H9 (cell line): ENCODE results near the gene NUP214. TPM values are rescaled to one million over a fixed set of nuclear protein-coding genes. Genes with fewer than 3 reads are reported as not detected.
A peak's percentile ranks its signal among the peaks of the same experiment; 100 is the strongest.

Experiments
- DNase-seq: peaks from one replicate; pipeline ENCODE4 v3.0.0-alpha.2; 2017
- H2AFZ ChIP-seq: one replicate; pipeline ENCODE4 v1.6.1; 2013; ENCODE audit warnings: mild to moderate bottlenecking, low read length, control low read depth, moderate library complexity
- H2AK5ac ChIP-seq: 2 replicates; pipeline ENCODE4 v1.6.1; 2013; ENCODE audit warnings: low read length, control low read depth, mixed read lengths; ENCODE audit not compliant: insufficient read length
- H2BK120ac ChIP-seq: one replicate; pipeline ENCODE4 v1.6.1; 2013; ENCODE audit warnings: low read depth, mild to moderate bottlenecking, low read length, control low read depth, inconsistent platforms; ENCODE audit not compliant: poor library complexity, severe bottlenecking
- H2BK12ac ChIP-seq: 2 replicates; pipeline ENCODE4 v1.6.1; 2013; ENCODE audit warnings: low read length, control low read depth, mixed read lengths, low read depth; ENCODE audit not compliant: insufficient read length
- H2BK15ac ChIP-seq: 2 replicates; pipeline ENCODE4 v1.6.1; 2013; ENCODE audit warnings: low read depth, low read length, control low read depth
- H2BK20ac ChIP-seq: one replicate; pipeline ENCODE4 v1.6.1; 2013; ENCODE audit warnings: low read depth, mild to moderate bottlenecking, low read length, control low read depth, inconsistent platforms; ENCODE audit not compliant: poor library complexity, severe bottlenecking
- H2BK5ac ChIP-seq: 2 replicates; pipeline ENCODE4 v1.6.1; 2013; ENCODE audit warnings: low read length, control low read depth, mixed read lengths; ENCODE audit not compliant: insufficient read length
- H3K14ac ChIP-seq: 2 replicates; pipeline ENCODE4 v1.6.1; 2013; ENCODE audit warnings: low read length, control low read depth; ENCODE audit not compliant: insufficient read depth
- H3K18ac ChIP-seq: 2 replicates; pipeline ENCODE4 v1.6.1; 2013; ENCODE audit warnings: low read depth, mild to moderate bottlenecking, mixed read lengths, low read length, control low read depth; ENCODE audit not compliant: insufficient read length
- H3K23ac ChIP-seq: 2 replicates; pipeline ENCODE4 v1.6.1; 2013; ENCODE audit warnings: low read length, control low read depth, mixed read lengths, low read depth; ENCODE audit not compliant: insufficient read length
- H3K23me2 ChIP-seq: 2 replicates; pipeline ENCODE4 v1.6.1; 2013; ENCODE audit warnings: low read depth, mild to moderate bottlenecking, mixed read lengths, low read length, control low read depth; ENCODE audit not compliant: insufficient read length, poor library complexity, severe bottlenecking
- H3K27ac ChIP-seq: 2 replicates; pipeline ENCODE4 v1.5.1; 2013; ENCODE audit warnings: low read length, control low read depth, mixed read lengths, low read depth; ENCODE audit not compliant: insufficient read length
- H3K27me3 ChIP-seq: 2 replicates; pipeline ENCODE4 v1.6.1; 2013; ENCODE audit warnings: low read length, control low read depth, inconsistent platforms; ENCODE audit not compliant: insufficient read depth
- H3K4ac ChIP-seq: 2 replicates; pipeline ENCODE4 v1.6.1; 2013; ENCODE audit warnings: low read depth, mild to moderate bottlenecking, control low read depth, inconsistent platforms, low read length, moderate library complexity
- H3K4me1 ChIP-seq: 2 replicates; pipeline ENCODE4 v1.6.1; 2013; ENCODE audit warnings: low read length, control low read depth, inconsistent platforms; ENCODE audit not compliant: insufficient read depth
- H3K4me2 ChIP-seq: 2 replicates; pipeline ENCODE4 v1.6.1; 2013; ENCODE audit warnings: low read length, control low read depth, mixed read lengths; ENCODE audit not compliant: insufficient read length, insufficient read depth
- H3K56ac ChIP-seq: 2 replicates; pipeline ENCODE4 v1.6.1; 2013; ENCODE audit warnings: low read depth, mild to moderate bottlenecking, mixed read lengths, low read length, control low read depth; ENCODE audit not compliant: insufficient read length
- H3K79me1 ChIP-seq: 2 replicates; pipeline ENCODE4 v1.6.1; 2013; ENCODE audit warnings: low read depth, mild to moderate bottlenecking, moderate library complexity, low read length, control low read depth, inconsistent platforms; ENCODE audit not compliant: insufficient read depth, poor library complexity, severe bottlenecking
- H3K79me2 ChIP-seq: 2 replicates; pipeline ENCODE4 v1.6.1; 2013; ENCODE audit warnings: low read length, control low read depth, inconsistent platforms; ENCODE audit not compliant: insufficient read depth
- H3K9ac ChIP-seq: 2 replicates; pipeline ENCODE4 v1.6.1; 2013; ENCODE audit warnings: low read length, control low read depth, mixed read lengths; ENCODE audit not compliant: insufficient read length; ENCODE audit errors: extremely low read depth
- H3K9me3 ChIP-seq: one replicate; pipeline ENCODE4 v1.6.1; 2013; ENCODE audit warnings: low read depth, low read length, inconsistent platforms; ENCODE audit not compliant: control insufficient read depth
- H3T11ph ChIP-seq: one replicate; pipeline ENCODE4 v1.6.1; 2013; ENCODE audit warnings: mild to moderate bottlenecking, low read length, control low read depth, inconsistent platforms
- H4K20me1 ChIP-seq: one replicate; pipeline ENCODE4 v1.6.1; 2013; ENCODE audit not compliant: control insufficient read depth, insufficient read length, insufficient read depth
- H4K5ac ChIP-seq: 2 replicates; pipeline ENCODE4 v1.6.1; 2013; ENCODE audit warnings: low read depth, mild to moderate bottlenecking, mixed read lengths, low read length, control low read depth; ENCODE audit not compliant: insufficient read length
- H4K8ac ChIP-seq: replicated peaks from 2 replicates; pipeline ENCODE4 v1.6.1; 2013; ENCODE audit warnings: low read length, control low read depth, mixed read lengths, low read depth; ENCODE audit not compliant: insufficient read length
- H4K91ac ChIP-seq: 2 replicates; pipeline ENCODE4 v1.6.1; 2013; ENCODE audit warnings: low read depth, mild to moderate bottlenecking, moderate library complexity, mixed read lengths, low read length, control low read depth; ENCODE audit not compliant: insufficient read length
- H3K27ac Mint-ChIP-seq, 3 experiments: 2 replicates in 2 of 3; 3 replicates in 1 of 3; pipeline ENCODE4 v1.8.0; 2020 to 2021; ENCODE audit warnings: mixed read lengths in 3 of 3, mild to moderate bottlenecking in 1 of 3, moderate library complexity in 1 of 3
- H3K27me3 Mint-ChIP-seq: 2 replicates; pipeline ENCODE4 v1.8.0; 2021; ENCODE audit warnings: low read depth, mild to moderate bottlenecking, moderate library complexity, mixed read lengths
- H3K36me3 Mint-ChIP-seq, 3 experiments: 2 replicates in 2 of 3; 3 replicates in 1 of 3; pipeline ENCODE4 v1.8.0; 2020 to 2021; ENCODE audit warnings: low read depth in 3 of 3, mixed read lengths in 3 of 3; ENCODE audit not compliant: insufficient read depth in 1 of 3
- H3K4me1 Mint-ChIP-seq, 2 experiments: 2 replicates each; pipeline ENCODE4 v1.8.0; 2020; ENCODE audit warnings: mixed read lengths in 2 of 2
- H3K4me3 Mint-ChIP-seq, 2 experiments: 2 replicates in 1 of 2; 3 replicates in 1 of 2; pipeline ENCODE4 v1.8.0; 2020 to 2021; ENCODE audit warnings: mild to moderate bottlenecking in 2 of 2, mixed read lengths in 2 of 2, moderate library complexity in 1 of 2
- H3K9me3 Mint-ChIP-seq, 2 experiments: 2 replicates in 1 of 2; 3 replicates in 1 of 2; pipeline ENCODE4 v1.8.0; 2020; ENCODE audit warnings: mild to moderate bottlenecking in 2 of 2, mixed read lengths in 2 of 2, moderate library complexity in 1 of 2
- WGBS: extraction: QIAGEN DNeasy Blood & Tissue Kit; methylation state at CpG from one replicate; pipeline ENCODE4 v1.1.7; 2013; ENCODE audit warnings: missing lambda C conversion rate, low lambda C conversion rate, mixed read lengths; ENCODE audit not compliant: insufficient read length; ENCODE audit errors: extremely low coverage; 5-methylcytosine and 5-hydroxymethylcytosine counted together
- total RNA-seq: library from RNA; stranded (reverse); gene quantifications from 2 replicates; pipeline ENCODE4 v1.2.1, GENCODE V29; 2021
- TF ChIP-seq, protein P1 (sequence below): fragments of 200-600 bp; sonication (generic); conservative IDR thresholded peaks from 3 replicates; pipeline ENCODE4 v1.8.0; 2021; ENCODE audit warnings: antibody characterized with exemption, mild to moderate bottlenecking

The NUP214 gene
- total RNA-seq, 1 experiment from 2014 or later: 53.8 TPM

DNA sequence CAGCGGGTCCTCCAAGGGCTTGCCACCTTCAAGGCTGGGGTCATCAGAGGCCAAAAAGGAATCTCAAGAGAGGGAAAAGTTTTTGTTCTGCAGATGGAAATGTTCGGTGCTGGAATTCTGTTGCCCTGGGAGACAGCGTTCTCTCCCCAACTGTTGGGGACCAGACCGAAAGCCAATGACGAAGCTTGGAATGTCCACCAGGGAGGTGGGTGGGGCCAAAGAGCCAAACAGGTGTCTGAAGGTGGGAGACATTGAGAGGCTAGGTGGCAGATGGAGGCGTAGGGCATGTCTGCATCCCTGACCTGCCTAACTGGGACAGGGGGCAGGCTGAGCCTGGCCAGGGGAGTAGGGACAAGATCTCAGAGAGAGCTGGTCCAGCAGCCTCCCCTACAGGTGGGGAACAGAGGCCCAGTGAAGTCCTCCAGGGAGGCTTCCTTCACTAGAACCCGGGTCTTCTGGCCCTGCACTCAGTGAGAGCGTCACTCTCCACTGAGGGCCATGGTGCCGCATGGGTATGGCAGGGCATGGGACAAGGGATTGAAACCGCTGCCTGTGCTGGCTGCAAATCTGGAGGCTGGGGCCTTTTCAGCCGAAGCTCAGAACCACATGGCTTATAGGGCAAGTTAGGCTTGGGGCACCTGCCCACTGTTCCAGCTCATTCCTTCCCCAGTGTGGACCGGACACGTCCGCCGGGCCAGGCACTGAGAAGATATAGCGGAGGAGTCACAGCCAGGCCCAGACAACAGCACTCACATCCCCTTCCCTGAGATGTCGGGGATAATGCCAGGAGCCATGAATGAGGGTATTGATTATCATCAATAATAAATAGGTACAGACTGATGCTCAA lies 156.0 kb downstream of the NUP214 start:
- H4K8ac ChIP-seq: no peak overlapping the region
- H3K9ac ChIP-seq: no peak overlapping the region
- H3K23me2 ChIP-seq: peaks cover 9% of the 10 kb centered on the region
- no peaks in the 10 kb centered on the region for H3K79me2 ChIP-seq
- no peaks in the 10 kb centered on the region for H3K79me1 ChIP-seq
- Mint-ChIP-seq H3K4me1 (peaks cover 9 to 21% of the 10 kb centered on the region in 2 experiments), H3K27ac (no peak overlapping the region; a peak in 1 of 7 replicates), H3K9me3 (no peaks in the 10 kb centered on the region; a peak in 2 of 5 replicates), H3K27me3 (peaks cover 58% of the 10 kb centered on the region), H3K4me3 (peak overlapping the region; percentile 38 to 76), H3K36me3 (no peaks in the 10 kb centered on the region; a peak in 1 of 7 replicates)
- H4K5ac ChIP-seq: no peak overlapping the region
- no peak overlapping the region for H4K91ac ChIP-seq
- H2BK120ac ChIP-seq: no peak overlapping the region
- H3K23ac ChIP-seq: no peak overlapping the region
- no peak overlapping the region for H2AFZ ChIP-seq
- H2BK15ac ChIP-seq: no peak overlapping the region
- no peak overlapping the region for H3T11ph ChIP-seq
- no peak overlapping the region for H2BK5ac ChIP-seq
- TF ChIP-seq, protein P1, sequence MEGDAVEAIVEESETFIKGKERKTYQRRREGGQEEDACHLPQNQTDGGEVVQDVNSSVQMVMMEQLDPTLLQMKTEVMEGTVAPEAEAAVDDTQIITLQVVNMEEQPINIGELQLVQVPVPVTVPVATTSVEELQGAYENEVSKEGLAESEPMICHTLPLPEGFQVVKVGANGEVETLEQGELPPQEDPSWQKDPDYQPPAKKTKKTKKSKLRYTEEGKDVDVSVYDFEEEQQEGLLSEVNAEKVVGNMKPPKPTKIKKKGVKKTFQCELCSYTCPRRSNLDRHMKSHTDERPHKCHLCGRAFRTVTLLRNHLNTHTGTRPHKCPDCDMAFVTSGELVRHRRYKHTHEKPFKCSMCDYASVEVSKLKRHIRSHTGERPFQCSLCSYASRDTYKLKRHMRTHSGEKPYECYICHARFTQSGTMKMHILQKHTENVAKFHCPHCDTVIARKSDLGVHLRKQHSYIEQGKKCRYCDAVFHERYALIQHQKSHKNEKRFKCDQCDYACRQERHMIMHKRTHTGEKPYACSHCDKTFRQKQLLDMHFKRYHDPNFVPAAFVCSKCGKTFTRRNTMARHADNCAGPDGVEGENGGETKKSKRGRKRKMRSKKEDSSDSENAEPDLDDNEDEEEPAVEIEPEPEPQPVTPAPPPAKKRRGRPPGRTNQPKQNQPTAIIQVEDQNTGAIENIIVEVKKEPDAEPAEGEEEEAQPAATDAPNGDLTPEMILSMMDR: no peak
- H3K27ac ChIP-seq: no peak overlapping the region
- no peak overlapping the region for H3K14ac ChIP-seq
- H3K18ac ChIP-seq: no peak overlapping the region
- no peak overlapping the region for H3K4ac ChIP-seq
- peaks cover 5% of the 10 kb centered on the region; the same call in 1 of the 2 replicates for H3K27me3 ChIP-seq
- no peak overlapping the region for H3K56ac ChIP-seq
- H3K9me3 ChIP-seq: no peaks in the 10 kb centered on the region
- no peak for DNase-seq
- no peak overlapping the region for H2BK12ac ChIP-seq
- no peaks in the 10 kb centered on the region; the same call in 1 of the 2 replicates for H3K4me1 ChIP-seq
- H2AK5ac ChIP-seq: no peak overlapping the region
- no peak overlapping the region for H2BK20ac ChIP-seq
- peaks cover 6% of the 10 kb centered on the region for H4K20me1 ChIP-seq
- H3K4me2 ChIP-seq: no peak overlapping the region
- no CpG with 5 or more reads among the region's 17 CpGs for WGBS
